ENCODE measurements around the gene TMPRSS12. TPM values are rescaled to one million over a fixed set of nuclear protein-coding genes. Genes with fewer than 3 reads are reported as not detected.
"Not testable (repeated sequence)": the region's sequence is repeated elsewhere in the genome, so short reads cannot be mapped to it uniquely, and the experiment has no call there.

TMPRSS12 gene, protein sequence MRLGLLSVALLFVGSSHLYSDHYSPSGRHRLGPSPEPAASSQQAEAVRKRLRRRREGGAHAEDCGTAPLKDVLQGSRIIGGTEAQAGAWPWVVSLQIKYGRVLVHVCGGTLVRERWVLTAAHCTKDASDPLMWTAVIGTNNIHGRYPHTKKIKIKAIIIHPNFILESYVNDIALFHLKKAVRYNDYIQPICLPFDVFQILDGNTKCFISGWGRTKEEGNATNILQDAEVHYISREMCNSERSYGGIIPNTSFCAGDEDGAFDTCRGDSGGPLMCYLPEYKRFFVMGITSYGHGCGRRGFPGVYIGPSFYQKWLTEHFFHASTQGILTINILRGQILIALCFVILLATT
- total RNA-seq, result not detected in 2 replicates

DNA sequence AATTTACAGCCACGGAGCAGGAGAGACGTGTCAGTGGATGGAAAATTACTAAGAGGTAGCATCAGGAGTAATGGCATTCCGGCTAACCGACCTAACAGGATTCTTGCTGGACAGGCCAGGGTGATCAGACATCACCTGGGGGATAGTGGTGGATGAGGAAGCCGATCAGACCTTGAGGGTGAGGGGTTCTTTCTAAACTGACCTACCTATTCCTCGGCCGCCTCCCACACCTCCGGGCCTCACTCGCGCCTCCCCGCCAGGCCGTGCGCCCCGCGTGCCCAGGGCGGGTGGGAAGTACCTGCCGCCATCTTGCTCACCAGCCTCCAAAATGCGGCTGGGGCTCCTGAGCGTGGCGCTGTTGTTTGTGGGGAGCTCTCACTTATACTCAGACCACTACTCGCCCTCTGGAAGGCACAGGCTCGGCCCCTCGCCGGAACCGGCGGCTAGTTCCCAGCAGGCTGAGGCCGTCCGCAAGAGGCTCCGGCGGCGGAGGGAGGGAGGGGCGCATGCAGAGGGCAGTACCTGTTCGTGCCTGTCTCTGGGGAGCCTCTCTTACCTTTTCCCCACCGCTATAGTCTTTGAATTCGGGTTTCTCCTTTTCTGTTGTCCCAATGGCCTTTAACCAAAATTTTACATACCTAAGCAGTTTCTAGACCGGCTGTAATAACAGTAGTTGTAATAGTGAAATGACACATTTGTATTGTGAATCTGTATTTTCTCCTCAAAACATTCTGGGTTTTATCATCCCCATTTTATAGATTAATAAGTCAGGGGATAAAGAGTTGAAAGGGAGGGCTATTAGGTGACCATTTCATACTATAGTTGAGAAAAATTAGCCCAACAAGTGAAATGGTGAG is at the start of gene TMPRSS12:
TSS of gene TMPRSS12 (plus strand) at position 290 of the 857 bp plus-strand sequence. CDS start at position 329, 39 bp downstream.
- peak; percentile 17 for DNase-seq (ENCODE audit: low read depth)

DNA sequence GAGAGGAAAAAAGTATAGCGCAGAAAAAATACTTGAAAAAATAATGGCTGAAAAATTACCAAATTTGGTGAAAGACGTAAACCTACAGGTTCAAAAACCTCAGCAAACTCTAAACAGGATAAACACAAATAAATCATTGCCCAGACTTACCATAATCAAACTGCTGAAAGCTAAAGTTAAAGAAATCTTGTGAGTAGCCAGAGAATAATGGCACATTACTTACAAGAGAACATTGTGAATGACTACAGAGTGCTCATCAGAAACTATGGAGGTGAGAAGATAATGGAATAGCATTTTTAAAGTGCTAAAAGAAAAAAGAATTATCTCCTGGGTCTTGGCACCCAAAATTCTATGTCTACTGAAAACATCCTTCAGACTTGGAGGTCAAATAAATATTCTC is 42.8 kb upstream of the TMPRSS12 start:
- DNase-seq (ENCODE audit: low read depth), result peak; percentile 51

GRCh38 chr12:50803230-50803875 is 39.4 kb upstream of the TMPRSS12 start:
- no peak for DNase-seq (ENCODE audit: low read depth)

GRCh38 chr12:50806176-50806575 is 36.5 kb upstream of the TMPRSS12 start:
- no peak for DNase-seq (ENCODE audit: low read depth)

- not testable (repeated sequence) for DNase-seq (ENCODE audit: low read depth)
Measured at GRCh38 chr12:50809131-50809530, 33.6 kb upstream of the TMPRSS12 start.

DNA sequence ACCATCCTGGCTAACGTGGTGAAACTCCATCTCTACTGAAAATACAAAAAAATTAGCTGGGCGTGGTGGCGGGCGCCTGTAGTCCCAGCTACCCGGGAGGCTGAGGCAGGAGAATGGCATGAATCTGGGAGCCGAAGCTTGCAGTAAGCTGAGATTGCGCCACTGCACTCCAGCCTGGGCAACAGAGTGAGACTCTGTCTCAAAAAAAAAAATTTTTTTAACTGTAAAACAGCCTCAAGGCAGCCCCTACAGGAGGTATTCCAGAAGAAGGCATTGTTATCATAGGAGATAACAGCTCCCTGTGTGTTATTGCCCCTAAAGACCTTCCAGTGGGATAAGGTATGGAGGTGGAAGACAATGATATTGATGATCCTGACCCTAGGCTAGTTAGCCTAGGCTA is 27.8 kb upstream of the TMPRSS12 start:
- not testable (repeated sequence) for DNase-seq (ENCODE audit: low read depth)

DNA sequence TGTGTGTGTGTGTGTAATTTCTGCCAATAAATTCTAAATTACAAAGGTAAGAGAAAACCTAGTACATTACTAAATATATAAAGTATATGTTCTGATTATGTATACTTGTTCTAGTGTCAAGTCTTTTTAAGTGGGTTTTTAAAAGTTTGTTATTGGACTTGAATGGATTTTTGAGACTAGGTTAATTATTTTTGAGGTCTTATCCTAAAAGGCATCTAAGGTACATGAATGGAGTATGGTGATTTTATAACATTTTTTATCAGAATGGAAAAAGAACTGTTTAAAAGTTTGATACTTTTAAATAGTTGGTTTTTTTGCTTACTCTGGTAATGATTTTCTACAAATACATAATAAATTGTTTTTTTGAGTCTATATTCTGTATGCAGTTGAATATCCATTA is 22.5 kb upstream of the TMPRSS12 start:
- DNase-seq (ENCODE audit: low read depth), result no peak

DNA sequence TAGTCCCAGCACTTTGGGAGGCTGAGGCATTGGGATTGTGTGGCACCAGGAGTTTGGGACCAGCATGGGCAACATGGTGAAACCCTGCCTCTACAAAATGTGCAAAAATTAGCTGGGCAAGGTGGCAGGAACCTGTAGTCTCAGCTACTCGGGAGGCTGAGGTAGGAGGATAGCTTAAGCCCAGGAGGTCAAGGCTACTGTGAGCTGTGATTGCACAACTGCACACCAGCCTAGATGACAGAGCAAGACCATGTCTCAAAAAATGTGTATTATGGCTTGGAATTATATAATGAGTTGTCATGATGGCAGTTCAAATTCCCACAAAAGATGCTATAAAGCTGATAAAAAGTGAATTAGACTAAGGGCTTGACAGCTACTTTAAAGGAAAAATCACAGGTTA is 20.6 kb upstream of the TMPRSS12 start:
- DNase-seq (ENCODE audit: low read depth), result no peak

- DNase-seq (ENCODE audit: low read depth), result not testable (repeated sequence)
Measured at GRCh38 chr12:50823724-50824123, 19.0 kb upstream of the TMPRSS12 start.

DNA sequence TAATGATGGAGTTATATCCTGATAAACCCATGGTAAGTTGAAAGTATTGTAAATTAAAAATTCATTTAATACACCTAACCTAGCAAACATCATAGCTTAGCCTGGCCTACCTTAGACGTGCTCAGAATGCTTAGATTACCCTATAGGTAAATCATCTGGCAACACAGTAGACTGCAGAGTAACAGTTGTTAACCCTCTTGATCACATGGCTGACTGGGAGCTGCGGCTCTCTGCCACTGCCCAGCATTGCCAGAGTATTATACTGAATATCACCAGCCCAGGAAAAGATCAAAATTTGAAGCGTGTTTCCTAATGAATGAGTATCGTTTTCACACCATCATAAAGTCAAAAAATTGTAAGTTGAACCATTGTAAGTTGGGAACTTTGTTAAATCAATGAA is 17.8 kb upstream of the TMPRSS12 start:
- no peak for DNase-seq (ENCODE audit: low read depth)

DNA sequence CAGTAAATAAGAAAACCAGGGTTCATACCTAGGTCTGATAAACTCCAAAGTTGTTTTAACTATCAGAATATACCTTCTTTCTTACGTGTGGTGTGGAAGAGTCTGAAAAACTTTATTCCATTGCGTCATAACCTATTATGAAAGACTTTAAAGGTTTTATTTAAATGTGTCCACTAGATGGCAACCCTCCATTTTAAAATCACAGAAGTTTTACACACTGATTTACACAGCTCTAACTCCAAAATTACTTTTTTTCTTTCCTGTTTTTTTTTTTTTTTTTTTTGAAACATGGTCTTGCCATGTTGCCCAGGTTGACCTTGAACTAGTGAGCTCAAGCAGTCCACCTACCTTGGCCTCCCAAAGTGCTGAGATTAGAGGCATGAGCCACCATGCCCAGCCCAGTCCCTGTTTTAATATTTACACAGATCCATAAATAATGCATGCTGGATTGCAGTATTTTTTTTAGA is 17.3 kb upstream of the TMPRSS12 start:
- DNase-seq (ENCODE audit: low read depth), result peak; percentile 84

GRCh38 chr12:50828121-50828520 is 14.6 kb upstream of the TMPRSS12 start:
- DNase-seq (ENCODE audit: low read depth), result no peak

- DNase-seq (ENCODE audit: low read depth), result no peak
Measured at GRCh38 chr12:50828886-50829285, 13.8 kb upstream of the TMPRSS12 start.

DNA sequence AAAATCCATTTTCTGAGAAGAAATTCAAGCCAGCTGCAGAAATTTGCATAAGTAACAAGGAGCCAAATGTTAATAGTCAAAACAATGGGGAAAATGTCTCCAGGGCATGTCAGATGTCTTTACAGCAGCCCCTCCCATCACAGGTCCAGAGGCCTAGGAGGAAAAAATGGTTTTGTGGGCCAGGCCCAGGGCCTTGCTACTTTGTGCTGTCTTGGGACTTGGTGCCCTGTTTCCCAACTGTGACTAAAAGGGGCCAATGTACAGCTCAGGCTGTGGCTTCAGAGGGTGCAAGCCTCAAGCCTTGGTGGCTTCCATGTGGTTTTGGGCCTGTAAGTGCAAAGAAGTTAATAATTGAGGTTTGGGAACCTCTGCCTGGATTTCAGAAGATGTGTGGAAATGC is 8.9 kb upstream of the TMPRSS12 start:
- not testable (repeated sequence) for DNase-seq (ENCODE audit: low read depth)

- no peak for DNase-seq (ENCODE audit: low read depth)
Measured at GRCh38 chr12:50839042-50839441, 3.7 kb upstream of the TMPRSS12 start.

DNA sequence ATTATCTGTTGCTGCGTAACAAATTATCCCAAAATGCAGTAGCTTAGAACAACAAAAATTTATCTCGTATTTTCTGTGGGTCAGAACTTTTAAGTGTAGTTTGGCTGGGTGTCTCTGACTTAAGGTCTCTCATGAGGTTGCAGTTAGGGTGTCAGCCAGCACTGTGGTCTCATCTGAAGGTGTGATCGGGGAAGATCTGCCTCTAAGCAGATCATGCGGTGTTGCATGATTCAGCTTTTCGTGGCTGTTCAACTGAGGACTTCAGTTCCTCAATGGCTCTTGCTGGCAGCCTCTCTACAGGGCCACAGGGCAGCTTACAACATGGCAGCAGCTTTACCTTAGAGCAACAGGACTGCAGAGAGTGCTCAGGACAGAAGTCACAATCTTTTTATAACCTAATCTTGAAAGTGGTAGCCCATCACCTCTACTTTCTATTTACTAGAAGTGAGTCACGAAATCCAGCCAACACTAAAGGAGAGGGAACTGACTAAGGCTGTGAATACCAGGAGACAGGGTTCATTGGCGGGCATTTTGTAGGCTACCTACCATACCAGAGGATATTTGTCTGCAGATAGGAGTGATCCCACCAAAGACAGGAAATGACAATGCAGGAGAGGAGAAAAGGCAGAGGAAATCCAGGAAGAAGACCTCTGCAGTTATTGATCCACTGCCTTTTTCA is 1.8 kb upstream of the TMPRSS12 start:
- DNase-seq (ENCODE audit: low read depth), result no peak

DNA sequence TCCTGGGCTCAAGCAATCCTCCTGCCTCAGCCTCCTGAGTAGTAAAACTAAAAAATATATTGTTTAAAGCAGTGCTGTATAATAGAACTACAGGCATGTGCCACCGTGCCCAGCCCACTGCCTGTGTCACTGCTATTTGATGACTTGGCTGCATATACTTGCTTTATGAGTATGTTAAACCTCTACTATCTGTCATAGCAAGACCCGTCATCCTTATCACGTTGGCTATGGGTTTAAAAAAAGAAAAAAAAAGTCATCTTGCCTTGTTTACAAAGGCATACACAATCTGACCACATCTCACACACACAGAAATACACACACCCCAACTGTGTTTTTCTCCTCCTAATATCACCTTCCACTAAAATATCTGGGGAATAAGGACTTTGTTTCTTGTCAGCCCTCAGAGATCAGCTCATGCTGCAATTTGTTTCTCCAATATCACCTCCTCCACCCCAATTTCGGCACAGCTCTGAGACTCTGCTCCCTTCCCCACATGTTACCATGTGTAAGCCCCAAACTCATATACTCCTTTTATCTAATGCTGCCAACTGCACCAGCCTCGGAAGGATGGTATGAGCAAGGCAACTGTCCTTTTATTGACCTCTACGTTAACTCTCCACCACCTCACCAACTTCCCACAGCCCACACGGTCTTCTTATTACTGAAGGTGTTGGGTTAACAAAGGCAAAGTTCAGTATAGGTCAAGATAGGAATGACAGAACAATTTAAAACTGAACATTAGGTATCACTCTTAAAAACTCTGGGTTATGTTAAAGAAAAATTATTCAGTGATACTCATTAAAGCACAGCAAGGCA is 802 bp upstream of the TMPRSS12 start:
- DNase-seq (ENCODE audit: low read depth), result no peak

DNA sequence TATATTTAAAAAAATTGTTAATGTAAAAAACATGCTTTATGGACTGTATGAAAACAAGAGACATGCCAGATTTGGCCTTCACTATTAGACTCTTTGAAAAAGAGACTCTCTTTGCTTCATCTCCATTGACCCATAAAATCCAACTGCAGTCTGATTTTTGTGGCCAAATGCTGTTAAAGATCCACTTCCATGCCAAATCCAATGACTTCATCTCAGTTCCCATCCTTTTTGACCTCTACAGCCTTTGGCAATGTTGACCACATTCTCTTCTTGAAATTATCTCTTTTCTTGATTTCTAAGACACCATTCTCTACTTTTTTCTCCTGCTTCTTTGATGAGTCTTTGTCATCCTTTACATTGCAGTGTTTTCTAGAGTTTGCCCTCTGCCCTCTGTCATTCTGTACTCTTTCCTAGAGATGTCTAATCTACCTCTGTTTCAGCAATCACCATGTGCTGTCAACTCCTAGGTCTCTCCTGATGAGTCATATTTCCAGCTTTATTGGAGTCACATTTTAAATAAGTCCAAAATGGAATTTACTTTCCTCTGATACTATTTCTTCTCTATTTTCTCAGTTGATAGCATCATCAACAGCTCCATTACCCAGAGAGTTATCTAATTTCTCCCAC is 2.4 kb downstream of the TMPRSS12 start:
- peak; percentile 53 for DNase-seq (ENCODE audit: low read depth)

GRCh38 chr12:50848963-50849362 is 6.2 kb downstream of the TMPRSS12 start:
- no peak for DNase-seq (ENCODE audit: low read depth)

DNA sequence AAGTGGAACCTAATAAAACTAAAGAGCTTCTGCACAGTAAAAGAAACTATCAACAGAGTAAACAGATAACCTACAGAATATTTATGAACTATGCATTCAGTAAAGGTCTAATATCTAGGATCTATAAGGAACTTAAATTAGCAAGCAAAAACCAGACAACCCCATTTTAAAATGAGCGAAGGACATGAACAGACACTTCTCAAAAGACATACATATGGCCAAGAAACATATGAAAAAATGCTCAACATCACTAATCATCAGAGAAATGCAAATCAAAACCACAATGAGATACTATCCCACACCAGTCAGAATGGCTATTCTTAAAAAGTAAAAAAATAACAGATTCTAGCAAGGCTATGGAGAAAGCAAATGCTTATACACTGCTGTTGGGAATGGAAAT is 12.5 kb downstream of the TMPRSS12 start:
- DNase-seq (ENCODE audit: low read depth), result not testable (repeated sequence)

All from renal cortical epithelial cell (primary cell).